Heart left ventricle (tissue), 16 donors: ENCODE results near the gene LAMB4. TPM values are rescaled to one million over a fixed set of nuclear protein-coding genes. Genes with fewer than 3 reads are reported as not detected.

Experiments
- ATAC-seq, 4 donors: fragments of 200-7000 bp; cut with Tn5 transposase; one replicate each; pipeline ENCODE4 v1.9.1; 2020 to 2022; ENCODE audit warnings: moderate library complexity in 4 of 4, mild to moderate bottlenecking in 3 of 4, moderate number of reproducible peaks in 1 of 4
- DNase-seq, 5 donors: peaks; one replicate each; pipeline ENCODE4 v3.0.0-alpha.2; 2020
- H3K27ac ChIP-seq, 12 donors: fragments of 200-600 bp; sonication (generic) in 4 of 12; one replicate each; pipeline versions ENCODE4 v1.5.0 to v1.8.0; 2016 to 2022; ENCODE audit warnings: mild to moderate bottlenecking in 2 of 12
- H3K27me3 ChIP-seq, 9 donors: fragments of 200-600 bp; sonication (generic) in 2 of 9; one replicate each; pipeline versions ENCODE4 v1.5.1 to v1.8.0; 2016 to 2022; ENCODE audit warnings: mild to moderate bottlenecking in 3 of 9
- H3K36me3 ChIP-seq, 9 donors: fragments of 200-600 bp; sonication (generic) in 2 of 9; one replicate each; pipeline versions ENCODE4 v1.5.0 to v1.8.0; 2018 to 2022; ENCODE audit warnings: mild to moderate bottlenecking in 2 of 9
- H3K4me1 ChIP-seq, 12 donors: fragments of 200-600 bp; sonication (generic) in 4 of 12; one replicate each; pipeline versions ENCODE4 v1.5.0 to v1.8.0; 2016 to 2022; ENCODE audit warnings: mild to moderate bottlenecking in 3 of 12
- H3K4me3 ChIP-seq, 12 donors: fragments of 200-600 bp; sonication (generic) in 4 of 12; one replicate each; pipeline versions ENCODE4 v1.5.0 to v1.8.0; 2017 to 2022; ENCODE audit warnings: mild to moderate bottlenecking in 9 of 12, moderate library complexity in 4 of 12
- H3K9me3 ChIP-seq, 12 donors: fragments of 200-600 bp; sonication (generic) in 4 of 12; one replicate each; pipeline versions ENCODE4 v1.5.0 to v1.8.0; 2016 to 2022; ENCODE audit warnings: mild to moderate bottlenecking in 1 of 12
- CTCF ChIP-seq, 12 donors: fragments of 200-600 bp; sonication (generic) in 4 of 12; IDR thresholded peaks; one replicate each; pipeline versions ENCODE4 v1.5.0 to v1.8.0; 2018 to 2022; ENCODE audit warnings: antibody characterized with exemption in 12 of 12, mild to moderate bottlenecking in 5 of 12
- POLR2A ChIP-seq, 2 donors: fragments of 450-650 bp; IDR thresholded peaks; one replicate each; pipeline ENCODE4 v1.6.1; 2017; ENCODE audit warnings: antibody characterized with exemption in 2 of 2, mild to moderate bottlenecking in 2 of 2, moderate library complexity in 2 of 2
- WGBS, 4 donors: extraction: QIAGEN DNeasy Blood & Tissue Kit in 2 of 4; methylation state at CpG; one replicate each; pipeline versions ENCODE4 v1.1.5 to v1.1.7; 2013 to 2018; 5-methylcytosine and 5-hydroxymethylcytosine counted together
- intact Hi-C, 10 donors: fragments of 100-400 bp; cut with DNase I; formaldehyde crosslinking; loops; one replicate each; pipeline versions ENCODE4 v1.11.1 to v1.14.2; 2022
- polyA plus RNA-seq, 2 donors: library from polyadenylated mRNA; stranded (reverse); fragments of 200-250 nt; gene quantifications; one replicate each; pipeline ENCODE4 v1.2.3, GENCODE V29; 2013
- total RNA-seq, 9 donors: library from RNA; depleted of rRNA in 2 of 9; stranded (reverse); fragments of >200 nt in 2 of 9; fragmentation: NEBNext Ultra II Directional in 3 of 9; extraction: Animal tissue kit (Norgen Biotek cat#: 25700) in 3 of 9; gene quantifications; one replicate each; pipeline versions ENCODE4 v1.1.0 to v1.2.4, GENCODE V29; 2016 to 2023
- donor health status: ischemic (EF 13 %, LVEDD 7.1; RV severe dilation, severe dysfunction).
- donor health status: healthy with polysubstance abuse.
- donor health status: DM: no; HTN: yes; CAD: no.
- donor health status: DM: no; HTN: no; CAD: no.
- donor health status: ischemic (EF 25% LVEDD 6.9; RV normal size, moderate dysfunction).
- donor health status: ischemic (EF 25% LVEDD 5.7; RV mildly dilated, moderate dysfunction).
- donor health status: healthy.
- donor health status: DM: yes; HTN: yes; CAD: no.
- donor health status: ischemic (EF 35%, LVEDD 5.7; RV mildly dilated, moderate dysfunction).
- donor health status: nonischemic (EF 11% LVEDD 7.7; RV severe dilation, severe dysfunction).
- donor health status: DM: yes; HTN: yes; CAD: no.
- donor health status: PGD.
- donor health status: ischemic (EF 29% LVEDD 5.4; RV normal size, mild dysfunction).
- donor health status: nonischemic (EF 23%, LVEDD 6.1; RV moderate dilation, normal function).

The LAMB4 gene
- total and polyA plus RNA-seq, 11 donors, result 0.19 to 0.31 (median 0.26) TPM; not detected in 4

DNA sequence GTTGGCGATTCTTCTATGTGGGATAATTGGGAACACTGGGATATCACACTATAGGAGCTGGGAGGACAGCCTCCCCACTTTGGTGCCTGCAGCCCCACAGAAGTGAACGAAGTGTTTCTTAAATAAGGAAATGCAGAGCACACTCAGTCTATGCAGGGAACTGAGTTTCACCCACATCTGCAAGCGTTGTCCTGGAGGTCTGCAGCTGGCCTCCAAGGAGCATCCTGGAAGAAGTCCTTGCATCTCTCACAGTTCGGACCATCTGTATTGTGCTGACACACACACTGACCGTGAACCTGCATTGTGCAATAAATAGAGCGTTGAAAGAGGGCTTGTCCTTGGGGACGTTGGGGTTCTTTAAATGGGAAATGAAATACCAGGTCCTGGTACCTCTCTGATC, 25.8 kb downstream of the LAMB4 start:
- peak in 2 of 5 donors; percentile 30 to 33 for DNase-seq
- H3K27me3 ChIP-seq, result no peaks in the 10 kb centered on the region
- H3K4me1 ChIP-seq, result peaks cover 0 to 10% (median 0%) of the 10 kb centered on the region in 12 donors
- peak; percentile 74 to 86 (median 80) for ATAC-seq
- peak overlapping the region in 2 of 12 donors; percentile 31 to 32 for H3K27ac ChIP-seq
- H3K9me3 ChIP-seq, result no peaks in the 10 kb centered on the region
- no peaks in the 10 kb centered on the region for H3K36me3 ChIP-seq
- TF ChIP-seq CTCF (IDR thresholded peaks at IDR 0.05), result no peak
- TF ChIP-seq POLR2A (IDR thresholded peaks at IDR 0.05), result no peak
- 74 to 82% (median 76%) methylated on average over 7 of the region's 7 CpGs for WGBS, 4 donors
- intact Hi-C loops, result no loop called here
- no peak overlapping the region for H3K4me3 ChIP-seq

DNA sequence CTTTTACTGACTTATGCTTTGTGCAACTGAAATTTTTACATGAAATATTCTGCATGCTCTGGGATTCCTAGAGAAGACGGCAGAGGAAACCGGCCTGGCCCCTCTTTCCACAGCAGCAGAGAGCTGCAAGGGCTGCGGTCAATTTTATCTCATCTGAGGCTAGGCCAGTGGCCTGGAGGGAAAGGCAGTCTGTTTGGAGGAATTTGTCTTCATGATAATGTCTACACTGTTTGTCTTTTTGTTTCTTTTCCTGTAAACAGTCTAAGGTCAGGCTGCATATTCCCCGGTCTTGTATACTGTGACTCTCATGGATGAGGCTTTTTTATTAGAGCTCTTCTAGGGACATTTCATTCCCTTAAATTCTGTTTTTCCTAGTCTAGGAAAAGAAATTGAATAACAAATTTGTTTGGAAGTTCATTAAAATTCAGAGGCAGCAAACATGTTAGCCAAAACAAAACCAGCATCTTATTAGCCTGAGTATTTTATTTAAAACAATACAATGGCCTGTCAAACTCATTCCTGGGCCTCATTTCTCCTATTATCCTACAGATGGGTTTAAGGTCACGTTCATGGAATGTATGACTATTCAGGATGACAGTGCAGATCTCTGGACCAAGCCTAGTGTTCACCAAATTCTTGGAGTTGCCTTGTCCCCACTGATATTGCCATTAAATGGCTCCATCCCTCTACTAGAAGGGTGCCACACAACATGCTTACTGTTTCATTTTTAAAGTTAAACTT, 26.4 kb downstream of the LAMB4 start:
- no peaks in the 10 kb centered on the region for H3K36me3 ChIP-seq
- WGBS, 4 donors, result 73 to 90% (median 81%) methylated on average over 5 of the region's 5 CpGs
- H3K9me3 ChIP-seq, result no peaks in the 10 kb centered on the region
- DNase-seq (peak in 2 of 5 donors; percentile 22 to 33), ATAC-seq (peak; percentile 36 to 70 (median 62))
- intact Hi-C loops, result no loop called here
- no peaks in the 10 kb centered on the region for H3K27me3 ChIP-seq
- H3K4me1 ChIP-seq, result peaks cover 0 to 10% (median 0%) of the 10 kb centered on the region in 12 donors
- TF ChIP-seq CTCF (IDR thresholded peaks at IDR 0.05) (no peak), POLR2A (IDR thresholded peaks at IDR 0.05) (no peak)
- peak overlapping the region in 4 of 12 donors; percentile 18 to 32 (median 31) for H3K27ac ChIP-seq
- H3K4me3 ChIP-seq, result no peak overlapping the region

- DNase-seq (no peak), ATAC-seq (no peak)
- Histone ChIP-seq H3K9me3 (no peaks in the 10 kb centered on the region), H3K27me3 (no peaks in the 10 kb centered on the region), H3K36me3 (no peaks in the 10 kb centered on the region), H3K27ac (no peak overlapping the region), H3K4me1 (peaks cover 0 to 10% (median 0%) of the 10 kb centered on the region in 12 donors), H3K4me3 (no peak overlapping the region)
- TF ChIP-seq POLR2A (IDR thresholded peaks at IDR 0.05) (no peak), CTCF (IDR thresholded peaks at IDR 0.05) (no peak)
- 91 to 95% (median 94%) methylated on average over 18 to 20 of the region's 20 CpGs for WGBS, 4 donors
- intact Hi-C loops, result no loop called here
Measured at GRCh38 chr7:108102671-108103312, 27.4 kb downstream of the LAMB4 start.

DNA sequence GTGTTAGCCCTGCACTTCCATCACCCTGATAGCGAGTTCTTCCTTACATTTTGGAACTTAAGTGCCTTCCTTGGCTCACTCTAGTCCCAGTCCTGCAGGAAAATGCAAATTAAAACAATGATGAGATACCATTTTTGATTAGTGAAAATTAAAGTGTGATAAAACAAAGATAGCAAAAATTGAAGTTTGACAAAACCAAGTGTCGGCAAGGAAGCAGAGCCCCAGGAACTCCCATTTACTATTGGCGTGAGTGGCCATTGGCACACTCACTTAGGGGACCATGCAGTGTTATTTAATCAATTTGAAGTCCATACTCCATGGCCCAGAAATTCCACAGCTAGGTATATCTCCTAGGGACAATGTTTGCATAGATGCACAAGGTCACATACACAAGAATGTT, 28.4 kb downstream of the LAMB4 start:
- intact Hi-C loops, result no loop called here
- H3K27ac ChIP-seq, result no peak overlapping the region
- H3K4me1 ChIP-seq, result peaks cover 0 to 6% (median 0%) of the 10 kb centered on the region in 12 donors
- TF ChIP-seq CTCF (IDR thresholded peaks at IDR 0.05) (no peak), POLR2A (IDR thresholded peaks at IDR 0.05) (no peak)
- ATAC-seq, result no peak
- DNase-seq, result no peak
- H3K36me3 ChIP-seq, result no peaks in the 10 kb centered on the region
- H3K27me3 ChIP-seq, result no peaks in the 10 kb centered on the region
- 96 to 99% (median 97%) methylated on average over 3 of the region's 3 CpGs for WGBS, 4 donors
- no peak overlapping the region for H3K4me3 ChIP-seq
- H3K9me3 ChIP-seq, result no peaks in the 10 kb centered on the region
